Measurements from ENCODE around the gene ENPP6. TPM values are rescaled to one million over a fixed set of nuclear protein-coding genes. Genes with fewer than 3 reads are reported as not detected.
"Not testable (repeated sequence)": the region's sequence is repeated elsewhere in the genome, so short reads cannot be mapped to it uniquely, and the experiment has no call there.

ENPP6 gene
- total RNA-seq, 1 donor from 2014 or later, result 0.76 TPM

GRCh38 chr4:184066584-184067300, 150.9 kb downstream of the ENPP6 start:
- no peak for DNase-seq (ENCODE audit: extremely low read depth, low read depth, low spot score)

DNA sequence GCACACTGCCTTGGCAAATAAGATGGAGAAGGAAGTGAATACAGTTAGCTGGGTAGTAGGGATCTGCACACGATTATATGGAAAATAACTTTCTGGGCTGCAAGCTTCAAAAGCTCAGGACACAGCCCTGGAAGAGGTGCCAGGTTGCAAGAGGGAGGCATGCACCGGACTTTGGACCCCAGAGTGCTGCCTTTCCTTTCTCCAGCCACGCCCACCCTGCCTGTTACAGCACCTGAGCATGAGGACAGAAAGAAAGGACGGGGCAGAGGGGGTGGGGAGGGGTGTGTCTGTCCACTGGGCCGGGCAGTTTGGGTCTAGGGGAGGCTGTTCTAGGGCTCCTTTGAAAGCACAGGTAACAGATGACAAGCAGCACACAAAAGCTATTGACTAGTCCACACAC, 152.8 kb downstream of the ENPP6 start:
- DNase-seq (ENCODE audit: extremely low read depth, low read depth, low spot score), result no peak

GRCh38 chr4:184062769-184063168, 154.9 kb downstream of the ENPP6 start:
- DNase-seq (ENCODE audit: extremely low read depth, low read depth, low spot score), result no peak

GRCh38 chr4:184061582-184061981, 156.1 kb downstream of the ENPP6 start:
- no peak for DNase-seq (ENCODE audit: extremely low read depth, low read depth, low spot score)

DNA sequence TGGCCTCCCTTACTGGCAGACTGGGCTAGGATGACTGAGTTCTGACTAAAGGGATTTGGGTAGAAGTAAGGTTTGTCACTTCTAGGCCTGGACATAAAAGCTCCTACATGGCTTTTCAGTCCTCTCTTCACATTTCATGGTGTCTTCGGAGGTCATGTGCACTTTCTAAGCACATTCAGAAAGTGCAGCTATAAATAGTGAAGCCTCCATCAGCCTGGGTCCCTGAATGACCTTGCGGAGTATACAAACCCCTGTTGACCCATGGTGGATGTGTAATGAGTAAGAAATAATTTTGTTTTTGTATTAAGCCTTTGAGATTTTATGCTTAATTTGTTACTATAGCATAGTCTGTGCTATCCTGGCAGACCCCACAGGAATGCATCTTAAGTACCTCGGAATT, 158.6 kb downstream of the ENPP6 start:
- DNase-seq (ENCODE audit: extremely low read depth, low read depth, low spot score), result no peak

GRCh38 chr4:184058026-184058425, 159.6 kb downstream of the ENPP6 start:
- DNase-seq (ENCODE audit: extremely low read depth, low read depth, low spot score), result no peak

DNA sequence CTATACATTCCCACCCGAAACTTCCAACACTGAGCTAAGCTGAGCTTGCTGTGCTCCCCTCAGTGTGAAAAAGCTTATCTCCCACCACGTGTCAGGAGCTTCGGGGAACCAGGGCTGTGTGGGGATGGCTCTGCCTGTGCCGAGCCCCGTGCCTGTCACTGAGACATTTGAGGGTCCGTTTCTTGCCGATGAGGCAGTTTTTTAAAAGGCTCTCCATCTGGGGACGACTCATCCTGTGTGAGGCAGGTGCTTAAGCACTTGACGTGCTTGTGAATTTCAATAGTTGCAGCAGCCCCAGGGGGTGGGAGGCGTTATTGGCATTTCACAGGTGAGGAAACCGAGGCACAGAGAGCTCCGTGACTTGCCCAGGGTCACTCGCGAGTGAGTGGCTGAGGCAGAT, 160.8 kb downstream of the ENPP6 start:
- DNase-seq (ENCODE audit: extremely low read depth, low read depth, low spot score), result no peak

DNA sequence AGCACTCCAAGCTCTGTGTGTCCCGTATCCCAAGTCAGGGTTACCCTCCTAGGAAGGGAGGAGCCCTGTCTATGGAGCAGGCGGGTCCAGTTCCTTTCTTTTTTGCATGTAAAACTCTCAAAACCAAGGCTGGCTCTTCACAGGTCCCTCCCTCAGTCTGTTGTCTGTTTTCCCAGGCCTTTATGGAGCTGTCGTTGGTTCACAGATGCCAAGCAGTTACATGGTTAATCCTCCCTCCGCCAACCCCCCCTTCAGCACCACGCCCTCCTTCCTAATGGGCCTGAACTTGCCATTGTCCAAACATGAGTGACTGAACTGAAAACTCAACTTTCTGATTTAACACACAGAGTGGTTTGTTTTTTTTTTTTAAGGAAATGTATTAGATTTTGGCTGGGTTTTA, 164.2 kb downstream of the ENPP6 start:
- DNase-seq (ENCODE audit: extremely low read depth, low read depth, low spot score), result no peak

GRCh38 chr4:184052616-184053015, 165.1 kb downstream of the ENPP6 start:
- DNase-seq (ENCODE audit: extremely low read depth, low read depth, low spot score), result no peak

GRCh38 chr4:184051262-184051661, 166.4 kb downstream of the ENPP6 start:
- DNase-seq (ENCODE audit: extremely low read depth, low read depth, low spot score), result not testable (repeated sequence)

- DNase-seq (ENCODE audit: extremely low read depth, low read depth, low spot score), result no peak
Measured at GRCh38 chr4:184046148-184046547, 171.5 kb downstream of the ENPP6 start.

GRCh38 chr4:184041156-184041555, 176.5 kb downstream of the ENPP6 start:
- no peak for DNase-seq (ENCODE audit: extremely low read depth, low read depth, low spot score)

DNA sequence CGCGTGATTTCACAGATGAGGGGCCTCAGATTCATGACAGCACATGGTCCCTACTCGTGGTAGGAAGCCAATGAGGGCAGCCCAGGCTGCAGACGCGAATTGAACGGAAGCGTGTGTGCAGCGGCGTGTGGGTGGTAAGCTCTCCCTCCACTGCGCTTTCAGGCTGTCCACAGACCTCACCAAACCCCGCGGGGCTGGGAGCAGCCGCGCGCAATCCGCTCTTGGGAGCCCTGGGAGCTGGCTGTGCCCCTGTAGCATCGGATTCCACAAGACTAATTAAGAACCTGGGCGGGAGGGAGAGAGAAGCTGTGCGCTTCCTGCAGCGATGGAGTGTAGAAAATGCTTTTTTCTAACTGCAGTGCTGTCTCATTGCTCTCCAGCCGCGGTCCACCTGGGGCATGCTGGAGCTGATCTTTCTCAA, 177.7 kb downstream of the ENPP6 start:
- no peak for DNase-seq (ENCODE audit: extremely low read depth, low read depth, low spot score)
